Measurements from ENCODE around the gene NEURL1. TPM values are rescaled to one million over a fixed set of nuclear protein-coding genes. Genes with fewer than 3 reads are reported as not detected.

The NEURL1 gene
- total RNA-seq, 1 donor = not detected

DNA sequence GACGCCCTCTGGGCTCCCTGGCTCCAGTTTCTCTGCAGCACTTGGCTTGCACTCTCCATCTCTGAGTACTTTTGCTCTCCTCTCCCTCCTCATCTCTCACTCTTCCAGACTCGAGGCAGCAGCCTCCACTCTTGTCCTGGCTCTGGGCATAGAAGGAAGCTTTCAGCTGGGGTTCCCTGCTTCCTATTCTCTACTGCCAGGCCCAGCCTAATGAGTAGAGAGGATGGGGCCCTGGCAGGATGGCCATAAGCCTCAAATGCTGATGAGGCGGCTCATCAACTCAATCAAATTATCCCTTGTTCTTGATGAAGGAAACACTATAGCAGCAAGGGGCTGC lies 55.8 kb downstream of the NEURL1 start:
- Histone ChIP-seq H3K4me2 (ENCODE audit: insufficient read depth, low read length) (no peak overlapping the region), H3K27me3 (ENCODE audit: insufficient read depth, low read length) (peaks cover 13% of the 10 kb centered on the region), H3K4me3 (ENCODE audit: insufficient read depth, low read length) (no peak overlapping the region), H3K79me2 (ENCODE audit: insufficient read depth, low read length) (no peaks in the 10 kb centered on the region), H3K36me3 (ENCODE audit: insufficient read depth, low read length) (no peaks in the 10 kb centered on the region), H3K9me3 (ENCODE audit: low read depth, low read length) (peaks cover 12% of the 10 kb centered on the region), H3K4me1 (ENCODE audit: insufficient read depth, low read length) (no peaks in the 10 kb centered on the region), H4K20me1 (ENCODE audit: insufficient read depth, low read length) (no peaks in the 10 kb centered on the region), H3K27ac (ENCODE audit: low read depth, low read length) (no peak overlapping the region), H2AFZ (ENCODE audit: low read length) (no peak overlapping the region)
- DNase-seq (ENCODE audit: insufficient read length, low spot score, missing footprints) = no peak
- no peak for TF ChIP-seq CTCF (IDR thresholded peaks at IDR 0.05; ENCODE audit: extremely low read depth, low read depth, low read length)

DNA sequence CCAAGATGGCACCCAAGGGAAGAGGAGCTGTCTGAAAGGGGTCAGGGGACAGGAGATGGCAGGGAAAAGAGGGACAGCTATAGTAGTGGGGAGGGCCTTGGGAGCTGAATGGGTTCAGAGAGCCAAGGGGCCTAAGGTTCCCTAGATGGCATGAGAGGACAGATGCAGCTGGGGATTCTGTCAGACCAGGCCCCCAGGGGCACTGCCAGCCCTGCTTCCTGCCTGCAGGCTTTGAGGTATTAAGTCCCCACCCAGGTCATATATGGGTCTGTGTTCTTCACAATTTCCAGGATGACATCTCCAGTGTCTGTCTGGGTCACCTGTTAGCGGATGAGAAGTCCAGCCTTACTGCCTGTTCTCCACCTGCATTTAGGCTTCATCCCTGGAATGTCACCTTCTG lies 56.7 kb downstream of the NEURL1 start:
- no peak for DNase-seq (ENCODE audit: insufficient read length, low spot score, missing footprints)
- Histone ChIP-seq H3K4me3 (ENCODE audit: insufficient read depth, low read length) (no peak overlapping the region), H3K27me3 (ENCODE audit: insufficient read depth, low read length) (peaks cover 10% of the 10 kb centered on the region), H3K79me2 (ENCODE audit: insufficient read depth, low read length) (no peaks in the 10 kb centered on the region), H3K36me3 (ENCODE audit: insufficient read depth, low read length) (no peaks in the 10 kb centered on the region), H2AFZ (ENCODE audit: low read length) (no peak overlapping the region), H3K9me3 (ENCODE audit: low read depth, low read length) (peaks cover 12% of the 10 kb centered on the region), H3K27ac (ENCODE audit: low read depth, low read length) (no peak overlapping the region), H3K4me2 (ENCODE audit: insufficient read depth, low read length) (no peak overlapping the region), H3K4me1 (ENCODE audit: insufficient read depth, low read length) (no peaks in the 10 kb centered on the region), H4K20me1 (ENCODE audit: insufficient read depth, low read length) (no peaks in the 10 kb centered on the region)
- TF ChIP-seq CTCF (IDR thresholded peaks at IDR 0.05; ENCODE audit: extremely low read depth, low read depth, low read length) = no peak

DNA sequence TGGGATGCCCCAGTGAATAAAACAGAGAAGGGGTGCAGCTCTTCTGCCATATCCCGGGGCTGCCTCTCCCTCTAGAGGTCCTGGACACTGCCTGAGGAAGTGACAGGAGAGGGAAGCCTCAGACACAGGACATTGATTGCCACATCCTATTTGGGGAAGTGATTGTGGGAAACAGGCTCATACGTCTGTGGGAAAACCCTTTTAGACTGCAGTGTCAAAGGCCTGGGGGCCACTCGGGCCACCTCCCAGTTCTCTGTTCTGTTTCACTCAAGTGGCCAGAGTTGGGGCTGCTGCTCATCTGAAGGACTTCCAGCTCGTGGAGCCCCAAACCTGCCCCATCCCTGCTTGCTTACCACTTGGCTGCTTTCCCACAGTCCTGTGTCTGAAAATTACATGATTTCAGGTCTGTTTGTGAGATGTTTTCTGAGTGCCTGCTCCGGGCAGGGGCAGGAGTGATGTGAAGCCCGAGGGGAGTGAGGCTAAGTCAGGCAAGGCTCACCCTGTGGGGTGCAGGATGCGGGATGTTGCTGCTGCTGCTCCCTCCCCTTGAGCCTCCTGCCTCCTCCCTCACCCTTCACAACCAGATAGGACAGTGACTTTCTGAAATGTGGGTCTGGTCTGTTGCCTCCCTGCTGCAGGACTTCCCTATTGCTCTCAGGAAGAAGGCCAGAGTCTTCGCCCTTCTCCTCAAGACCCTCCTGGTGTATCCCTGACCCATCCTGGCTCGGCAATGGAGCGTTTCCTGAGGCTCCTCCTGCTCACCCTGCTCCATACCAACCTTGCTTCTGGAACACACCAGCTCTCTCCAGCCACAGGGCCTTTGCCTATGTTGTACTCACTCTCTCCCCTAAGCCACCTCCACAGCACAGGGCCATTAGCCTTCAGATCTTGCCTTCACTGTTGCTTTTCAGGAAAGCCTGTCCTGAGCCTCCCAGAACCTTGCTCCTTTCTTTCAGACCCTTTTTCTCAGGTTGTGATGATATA lies 58.4 kb downstream of the NEURL1 start:
- no peak overlapping the region for H2AFZ ChIP-seq (ENCODE audit: low read length)

More for the DNA sequence above, 58.4 kb downstream of the NEURL1 start:
- no peak overlapping the region for H3K4me2 ChIP-seq (ENCODE audit: insufficient read depth, low read length)
- peaks cover 21% of the 10 kb centered on the region for H3K27me3 ChIP-seq (ENCODE audit: insufficient read depth, low read length)
- no peak for TF ChIP-seq CTCF (IDR thresholded peaks at IDR 0.05; ENCODE audit: extremely low read depth, low read depth, low read length)
- no peaks in the 10 kb centered on the region for H3K36me3 ChIP-seq (ENCODE audit: insufficient read depth, low read length)
- no peaks in the 10 kb centered on the region for H4K20me1 ChIP-seq (ENCODE audit: insufficient read depth, low read length)
- no peaks in the 10 kb centered on the region for H3K4me1 ChIP-seq (ENCODE audit: insufficient read depth, low read length)
- H3K79me2 ChIP-seq (ENCODE audit: insufficient read depth, low read length) = no peaks in the 10 kb centered on the region
- peaks cover 12% of the 10 kb centered on the region for H3K9me3 ChIP-seq (ENCODE audit: low read depth, low read length)
- H3K4me3 ChIP-seq (ENCODE audit: insufficient read depth, low read length) = no peak overlapping the region
- DNase-seq (ENCODE audit: insufficient read length, low spot score, missing footprints) = peak; percentile 77
- H3K27ac ChIP-seq (ENCODE audit: low read depth, low read length) = no peak overlapping the region

Measured in osteoblast (primary cell).